ENCODE measurements around the gene LARGE1.

Gene LARGE1

DNA sequence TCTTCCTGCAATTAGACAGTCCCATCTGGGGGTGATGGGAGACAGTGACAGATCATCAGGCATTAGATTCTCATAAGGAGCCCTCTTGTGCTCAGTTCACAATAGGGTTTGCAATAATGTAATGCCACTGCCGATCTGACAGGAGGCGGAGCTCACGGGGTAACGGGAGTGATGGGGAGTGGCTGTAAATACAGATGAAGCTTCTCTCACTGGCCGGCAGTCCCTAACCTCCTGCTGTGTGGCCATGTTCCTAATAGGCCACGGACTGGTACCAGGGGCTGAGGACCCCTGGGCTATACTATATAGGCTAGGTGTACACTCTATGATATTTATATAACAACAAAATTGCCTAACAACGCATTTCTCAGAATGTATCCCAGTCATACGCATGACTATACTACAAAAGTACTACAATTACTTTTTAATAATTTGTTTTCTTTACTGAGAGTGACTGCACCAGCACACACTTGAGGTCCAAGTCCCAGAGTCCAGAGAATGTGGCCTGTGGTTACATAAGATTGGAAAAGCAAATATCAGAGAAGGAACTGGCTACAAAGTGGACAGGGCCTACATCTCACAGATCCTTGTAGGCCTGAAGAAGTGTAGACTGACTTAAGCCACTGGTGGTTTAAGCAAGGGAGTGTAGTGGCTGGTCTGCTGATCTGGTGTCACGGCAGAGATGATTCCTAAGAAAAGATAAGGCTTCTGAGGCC is 200.0 kb downstream of the LARGE1 start:
- DNase-seq (ENCODE audit: low spot score): no peak

DNA sequence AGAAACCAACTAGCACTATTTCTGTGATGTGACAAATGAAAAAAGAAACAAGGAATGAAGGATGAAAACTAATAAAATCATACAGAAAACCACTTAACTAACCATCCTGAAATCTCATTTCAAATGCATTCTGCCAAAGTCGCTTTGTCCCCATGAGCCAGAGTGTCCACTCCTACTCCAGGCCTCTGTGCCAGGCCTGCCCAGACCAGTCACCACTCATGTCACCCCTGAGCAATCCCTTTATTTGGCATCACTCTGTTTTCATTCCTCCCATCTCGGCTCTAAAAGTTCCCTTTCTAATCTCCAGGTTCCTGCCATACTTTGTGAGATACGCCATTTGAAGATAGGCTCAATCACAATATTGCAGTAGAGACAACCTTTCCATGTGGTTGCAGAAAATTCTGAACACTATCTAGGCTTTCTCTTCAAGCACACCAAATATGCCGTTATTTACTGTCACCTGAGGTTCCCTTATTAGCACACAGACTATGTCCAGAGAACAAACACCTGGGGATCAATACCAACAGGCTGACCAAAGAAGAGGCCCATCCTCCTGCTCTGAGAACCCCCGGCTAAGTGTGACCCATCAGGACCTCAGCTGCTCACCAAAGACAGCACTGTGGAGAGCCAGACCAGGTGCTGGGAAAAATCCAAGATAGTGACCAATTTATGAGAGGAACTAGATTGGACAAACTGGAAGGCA is 202.4 kb downstream of the LARGE1 start:
- DNase-seq (ENCODE audit: low spot score): no peak

DNA sequence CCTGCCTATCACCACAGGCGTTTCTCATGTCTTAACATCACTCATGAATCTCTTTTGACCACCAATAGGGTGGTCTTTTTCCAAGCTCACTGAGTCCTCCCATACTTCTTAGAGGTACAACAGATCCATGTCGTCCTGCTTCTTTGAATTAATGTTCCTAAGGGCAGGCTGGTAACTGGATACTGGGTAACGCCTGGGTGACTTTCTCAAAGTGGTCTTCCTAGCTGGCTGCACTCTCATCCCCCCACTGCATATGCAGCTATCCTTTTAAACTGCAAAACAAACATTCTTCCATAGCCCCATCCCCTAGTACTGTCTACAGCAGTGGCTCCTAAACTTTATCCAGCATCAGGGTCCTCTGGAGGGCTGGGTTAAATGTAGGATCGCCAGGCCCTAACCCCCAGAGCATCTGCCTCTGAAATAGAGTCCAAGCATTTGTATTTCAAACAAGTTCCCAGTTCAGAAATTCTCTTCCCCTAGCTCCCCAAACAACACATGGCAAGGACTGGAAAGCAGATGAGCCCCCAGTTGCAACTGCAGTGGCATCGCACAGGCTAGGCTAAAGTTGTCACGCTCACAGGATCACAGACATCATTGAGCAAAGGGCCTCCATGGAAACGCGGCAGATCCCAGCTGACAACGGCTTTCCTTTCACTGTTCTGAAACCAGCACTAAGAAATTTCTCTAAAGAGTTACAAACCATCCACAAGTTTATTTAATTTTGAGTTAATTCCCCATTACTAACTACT is 204.9 kb downstream of the LARGE1 start:
- no peak for DNase-seq (ENCODE audit: low spot score)

DNA sequence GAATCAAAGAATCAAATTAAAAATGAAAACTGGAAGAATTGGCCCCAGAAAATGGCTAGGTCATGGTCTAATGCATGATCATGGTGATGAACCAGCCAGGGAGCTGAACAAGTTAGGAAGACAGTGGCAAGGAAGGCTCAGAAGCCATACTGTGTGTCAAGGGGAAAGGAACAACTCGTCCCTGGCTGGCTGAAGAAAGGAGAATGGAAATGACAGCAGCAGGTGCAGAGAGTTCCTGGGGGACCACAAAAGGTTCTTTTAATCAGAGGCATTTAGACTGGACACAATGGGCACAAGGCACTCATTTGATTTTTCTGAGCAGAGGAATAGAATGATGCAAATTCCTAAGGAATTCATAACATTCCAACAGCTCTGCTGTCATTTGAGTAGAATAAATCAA is 209.9 kb downstream of the LARGE1 start:
- no peak for DNase-seq (ENCODE audit: low spot score)

DNA sequence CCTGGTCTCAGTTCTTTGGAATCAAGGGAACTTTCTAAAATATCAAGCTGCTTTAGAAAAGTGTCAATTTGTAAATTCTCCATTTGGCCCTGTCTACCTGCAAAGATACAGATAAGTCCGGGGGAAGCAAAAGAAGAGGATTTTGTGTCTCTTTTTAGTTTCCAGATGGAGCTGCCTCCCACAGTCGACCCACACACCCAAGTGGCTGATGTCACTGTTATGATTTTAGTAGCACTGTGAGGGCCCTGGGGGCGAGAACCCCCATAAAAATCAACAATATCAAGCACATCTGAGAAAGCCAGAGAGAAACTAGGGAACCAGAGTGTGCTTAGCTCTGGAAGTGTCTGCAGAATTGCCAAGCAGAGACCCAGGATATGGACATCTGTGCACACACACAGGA is 212.7 kb downstream of the LARGE1 start:
- DNase-seq (ENCODE audit: low spot score): no peak

DNA sequence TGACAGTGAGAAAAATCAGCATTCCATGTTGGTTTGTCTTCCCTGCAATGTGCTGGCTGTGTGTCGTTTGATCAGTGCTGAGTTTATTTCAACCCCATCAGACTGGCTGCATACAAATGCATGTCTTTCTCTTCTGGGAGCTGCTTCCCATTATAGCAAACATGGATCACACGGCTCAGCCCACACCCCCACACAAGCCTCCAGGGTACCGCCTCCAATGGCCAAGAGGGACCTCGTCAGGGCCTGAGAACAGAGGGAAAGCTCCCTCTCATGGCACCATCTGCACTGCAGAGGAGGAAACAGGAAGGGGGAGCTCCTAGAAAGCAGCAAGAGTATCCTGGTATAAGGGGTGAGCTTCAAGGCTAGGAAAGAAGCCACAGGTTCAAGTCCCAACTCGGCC is 214.2 kb downstream of the LARGE1 start:
- DNase-seq (ENCODE audit: low spot score): no peak

DNA sequence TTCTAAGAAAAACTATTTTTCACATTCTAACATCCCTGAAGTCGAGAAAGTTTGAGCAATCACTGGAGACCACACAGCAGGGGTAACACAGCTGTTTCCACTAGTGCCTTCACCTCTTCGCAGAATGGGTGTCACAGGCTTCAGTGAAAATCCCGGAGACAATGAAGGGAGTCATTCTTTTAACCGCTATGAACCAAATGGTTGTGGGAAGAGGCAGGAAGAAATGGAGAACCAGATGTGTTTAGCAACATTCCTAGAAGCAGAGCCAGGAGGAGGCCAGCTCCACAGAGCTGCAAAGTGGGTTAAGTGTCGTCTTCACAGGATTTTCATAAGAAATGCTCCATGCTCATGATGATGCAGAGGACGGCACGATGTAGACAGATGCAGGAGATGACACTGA is 221.1 kb downstream of the LARGE1 start:
- DNase-seq (ENCODE audit: low spot score): no peak

DNA sequence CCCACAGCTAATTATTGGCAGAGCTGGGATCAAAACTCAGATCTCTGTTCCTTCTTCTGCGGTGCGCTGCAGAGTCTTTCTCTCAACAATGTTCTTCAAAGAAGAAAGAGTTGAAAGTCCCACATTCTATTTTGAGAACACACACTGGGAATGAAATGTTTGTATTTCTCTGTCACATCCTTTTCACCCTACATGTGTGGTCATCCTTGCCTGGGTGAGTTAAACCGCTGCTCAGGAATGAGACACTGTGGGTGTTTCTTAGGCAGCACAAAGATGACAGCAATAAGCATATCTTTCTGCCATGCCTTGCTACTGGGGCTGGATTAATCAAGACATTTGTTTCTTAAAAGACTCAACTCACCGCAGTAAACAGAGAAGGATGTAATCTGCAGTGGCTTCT is 222.6 kb downstream of the LARGE1 start:
- DNase-seq (ENCODE audit: low spot score): no peak

DNA sequence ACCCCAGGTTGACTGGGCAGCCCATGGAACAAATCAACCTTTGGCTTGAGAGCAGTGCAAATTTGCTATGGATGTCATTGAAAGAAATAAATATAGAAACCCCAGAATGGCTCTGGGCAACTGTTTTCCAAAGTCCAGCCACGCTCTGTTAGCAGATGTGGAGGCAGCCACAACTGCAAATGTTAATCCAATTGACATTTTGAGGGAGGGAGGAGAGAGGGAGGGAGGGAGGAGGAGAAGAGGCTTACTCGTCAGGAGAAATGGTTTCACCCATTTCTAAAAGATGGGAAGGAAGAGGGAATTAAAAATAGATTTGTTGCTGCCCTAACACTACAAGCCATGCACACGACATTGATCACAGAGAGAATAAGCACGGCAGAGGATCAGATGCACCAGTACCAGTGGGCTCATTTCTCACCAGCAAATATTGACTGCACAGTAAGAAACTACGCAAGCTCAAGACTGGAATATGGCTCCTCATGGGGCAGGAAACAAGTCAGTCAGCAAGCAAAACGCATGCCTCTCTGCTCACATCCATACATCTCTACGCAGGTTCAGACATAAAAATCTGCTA is 229.1 kb downstream of the LARGE1 start:
- no peak for DNase-seq (ENCODE audit: low spot score)

DNA sequence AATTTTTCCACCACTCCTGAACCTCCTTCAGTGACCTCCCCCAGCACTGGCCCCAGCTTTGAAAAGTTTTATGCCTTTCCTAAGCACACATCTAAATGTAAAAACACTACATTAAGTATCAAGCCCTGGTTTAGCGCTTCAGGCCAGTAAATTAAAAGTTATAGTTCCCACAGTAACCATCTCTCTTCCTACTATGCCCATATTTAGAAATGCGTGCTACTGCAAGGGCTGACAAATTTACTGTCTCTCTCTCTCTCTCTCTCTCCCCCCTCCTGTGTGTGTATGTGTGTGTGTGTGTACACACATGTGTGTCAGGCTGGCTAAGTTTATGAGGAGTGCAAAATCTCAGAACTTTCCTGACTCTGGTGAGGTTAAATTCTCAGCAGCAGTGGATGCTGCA is 231.4 kb downstream of the LARGE1 start:
- DNase-seq (ENCODE audit: low spot score): no peak

DNA sequence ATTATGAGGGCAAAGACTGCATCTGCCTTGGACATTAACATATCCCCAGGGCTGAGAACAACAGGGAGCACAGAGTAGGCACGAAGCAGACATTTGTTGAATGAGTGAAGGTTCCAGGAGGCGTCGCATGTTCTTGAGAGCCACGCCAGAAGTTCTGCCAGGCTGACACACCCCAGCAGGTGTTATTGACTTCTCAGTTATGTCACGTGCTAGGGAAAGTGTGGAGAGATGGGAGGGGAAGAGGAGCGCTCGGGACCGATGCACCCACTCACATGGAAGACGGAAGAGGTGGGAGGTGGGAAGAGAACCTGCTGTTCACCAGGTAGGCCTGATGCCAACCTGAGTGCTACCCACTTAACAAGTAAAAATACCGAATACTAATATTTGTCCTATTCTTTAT is 232.8 kb downstream of the LARGE1 start:
- no peak for DNase-seq (ENCODE audit: low spot score)

DNA sequence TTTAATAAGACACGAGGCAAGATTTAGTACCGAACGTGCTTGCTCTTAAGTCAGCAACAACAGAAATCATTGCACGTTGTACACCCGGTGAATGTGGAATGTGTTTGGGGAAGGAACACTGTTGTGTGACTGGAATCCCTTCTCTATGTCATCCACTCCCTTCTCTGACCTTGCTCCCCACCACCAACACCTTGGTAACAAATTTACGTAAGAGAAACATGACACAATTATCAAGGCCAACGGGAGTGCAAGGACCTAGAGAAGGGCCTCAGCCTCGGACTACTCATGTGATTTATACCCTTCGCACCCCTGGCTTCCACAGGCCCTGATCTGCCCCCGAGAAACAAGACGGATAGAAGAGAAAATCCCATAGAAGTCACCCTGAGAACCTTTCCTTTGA is 236.2 kb downstream of the LARGE1 start:
- no peak for DNase-seq (ENCODE audit: low spot score)

DNA sequence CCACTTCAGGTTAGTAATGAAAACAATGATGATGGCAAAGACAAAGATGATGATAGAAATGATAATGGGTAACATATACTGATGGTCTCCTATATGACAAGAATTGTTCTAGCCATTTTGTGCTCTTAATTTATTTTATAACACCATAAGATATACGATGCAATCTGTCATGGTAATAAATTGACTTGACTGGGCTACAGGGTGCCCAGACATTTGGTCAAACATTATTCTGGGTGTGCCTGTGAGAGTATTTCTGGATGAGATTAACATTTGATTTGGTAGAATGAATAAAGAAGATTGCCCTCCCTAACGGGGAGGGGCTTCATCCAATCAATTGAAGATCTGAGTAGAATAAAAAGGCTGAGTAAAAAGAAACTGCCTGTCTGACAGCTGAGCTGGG is 237.3 kb downstream of the LARGE1 start:
- DNase-seq (ENCODE audit: low spot score): no peak

DNA sequence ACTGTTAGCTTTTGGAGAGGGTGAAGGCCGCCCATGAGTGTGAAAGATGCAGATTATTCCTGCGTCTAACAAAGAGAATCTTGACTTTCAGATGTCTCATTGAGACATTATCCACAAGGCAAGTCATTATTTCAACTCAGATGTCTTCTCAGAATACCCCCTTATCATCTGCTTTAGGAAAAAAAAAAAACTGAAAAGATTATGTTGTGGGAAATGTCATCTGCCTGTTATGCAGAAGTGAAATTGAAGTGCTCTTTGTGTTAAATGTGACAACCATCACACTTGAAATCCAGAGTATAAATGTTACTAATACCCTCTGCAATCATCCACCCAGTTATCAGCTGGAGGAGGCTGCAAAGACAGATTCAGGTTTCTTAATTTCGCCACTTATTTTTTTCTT is 239.6 kb downstream of the LARGE1 start:
- no peak for DNase-seq (ENCODE audit: low spot score)

DNA sequence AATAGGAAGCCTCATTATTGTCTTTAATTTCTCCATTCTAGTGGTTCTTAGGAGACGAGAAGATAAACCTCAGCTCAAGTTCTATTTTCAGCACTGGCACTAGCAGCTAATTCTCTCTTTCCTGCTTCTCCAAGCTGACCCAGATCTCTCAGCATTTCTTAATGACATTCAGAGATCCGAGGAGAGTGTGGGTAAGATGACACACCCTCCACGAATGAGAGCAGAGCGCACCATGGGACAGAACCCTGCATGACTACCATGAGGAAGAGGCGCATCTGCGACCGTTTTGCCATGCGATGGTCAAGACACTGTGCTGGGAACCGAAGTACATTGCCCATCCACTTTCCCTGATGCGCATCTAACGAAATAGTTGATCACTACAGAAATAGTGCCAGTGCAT is 241.8 kb downstream of the LARGE1 start:
- no peak for DNase-seq (ENCODE audit: low spot score)

DNA sequence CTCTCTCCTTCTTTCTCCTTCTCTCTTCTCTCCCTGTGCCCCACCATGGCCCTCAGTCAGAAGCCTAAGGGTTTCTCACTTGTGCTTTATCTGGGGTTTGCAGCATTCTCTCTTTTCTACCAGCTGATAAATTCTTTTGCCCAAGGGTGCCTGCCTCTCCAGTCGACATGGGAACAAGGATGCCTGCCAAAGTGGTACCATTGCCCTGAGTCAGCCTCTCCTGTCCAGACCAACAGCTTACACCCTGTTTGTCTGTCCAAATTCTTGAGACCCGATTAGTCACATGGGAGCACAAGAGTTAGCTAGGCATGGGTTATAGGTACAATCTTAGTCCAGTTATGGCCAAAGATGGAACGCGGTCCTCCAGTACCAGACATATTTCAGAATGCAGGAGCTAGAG is 242.7 kb downstream of the LARGE1 start:
- DNase-seq (ENCODE audit: low spot score): no peak

DNA sequence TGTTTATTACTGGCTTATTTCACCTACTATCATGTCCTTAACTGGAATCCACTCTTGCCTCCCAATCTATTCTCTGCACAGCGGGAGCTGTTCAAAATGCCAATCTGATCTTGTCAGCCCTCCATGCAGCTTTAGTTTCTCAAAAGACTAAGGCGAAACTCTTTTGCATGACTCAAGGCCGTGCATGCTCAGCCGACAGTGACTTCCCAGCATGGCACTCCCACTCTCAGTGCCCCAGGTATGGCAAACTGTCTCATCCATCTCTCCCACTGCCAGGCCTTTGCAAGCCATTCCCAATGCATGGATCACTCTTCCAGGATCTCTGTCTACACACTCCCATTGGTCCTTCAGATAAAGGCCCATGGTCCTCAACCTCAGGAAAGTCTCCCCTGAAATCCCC is 245.9 kb downstream of the LARGE1 start:
- no peak for DNase-seq (ENCODE audit: low spot score)

DNA sequence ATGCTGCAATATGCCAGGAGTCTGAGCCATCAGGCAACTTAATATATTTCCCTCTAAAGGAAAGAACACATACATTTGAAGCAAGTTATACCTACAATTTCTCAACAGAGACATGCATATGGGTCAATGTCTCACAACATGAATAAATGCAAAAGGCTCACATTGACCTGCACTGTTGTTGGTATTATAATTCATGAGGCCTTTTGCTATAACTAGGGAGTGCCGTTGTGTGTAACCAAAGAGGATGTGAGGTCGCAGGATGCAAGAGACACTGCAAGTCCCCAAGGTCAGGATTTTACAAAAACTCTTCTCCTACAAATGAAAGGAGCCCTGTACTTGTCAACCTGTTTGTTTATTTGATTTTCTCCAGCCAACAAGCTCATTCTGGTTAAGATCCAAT is 250.5 kb downstream of the LARGE1 start:
- DNase-seq (ENCODE audit: low spot score): no peak

DNA sequence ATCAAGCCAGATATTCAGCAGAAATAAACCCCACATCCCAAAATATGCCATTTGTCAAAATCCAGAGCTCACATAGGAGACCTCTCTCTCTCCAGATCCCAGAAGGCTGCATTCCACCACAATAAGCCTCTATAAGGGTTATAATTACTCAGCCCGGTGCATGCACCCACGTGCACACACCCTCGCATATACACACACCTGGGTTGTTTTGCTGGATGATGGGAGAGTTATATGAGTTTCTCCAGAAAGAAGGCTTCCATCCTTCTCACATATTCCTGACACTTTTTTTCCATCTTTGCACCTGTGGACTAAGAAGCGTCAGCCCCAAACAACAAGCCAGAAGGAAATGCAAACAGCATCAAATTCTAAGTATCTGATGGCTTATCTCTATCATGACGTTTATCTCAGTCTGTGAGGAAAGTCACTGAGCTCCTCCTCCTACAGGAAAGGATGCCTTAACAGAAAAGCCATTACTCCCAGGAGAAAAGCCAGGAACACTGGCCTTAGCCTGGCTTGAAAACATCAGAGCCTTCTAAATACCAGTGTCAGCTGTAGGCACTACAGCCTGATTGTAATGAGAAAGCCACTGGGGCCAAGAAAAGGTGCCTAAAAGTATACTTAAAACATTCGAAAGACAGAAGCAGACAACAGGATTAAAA is 253.2 kb downstream of the LARGE1 start:
- no peak for DNase-seq (ENCODE audit: low spot score)

DNA sequence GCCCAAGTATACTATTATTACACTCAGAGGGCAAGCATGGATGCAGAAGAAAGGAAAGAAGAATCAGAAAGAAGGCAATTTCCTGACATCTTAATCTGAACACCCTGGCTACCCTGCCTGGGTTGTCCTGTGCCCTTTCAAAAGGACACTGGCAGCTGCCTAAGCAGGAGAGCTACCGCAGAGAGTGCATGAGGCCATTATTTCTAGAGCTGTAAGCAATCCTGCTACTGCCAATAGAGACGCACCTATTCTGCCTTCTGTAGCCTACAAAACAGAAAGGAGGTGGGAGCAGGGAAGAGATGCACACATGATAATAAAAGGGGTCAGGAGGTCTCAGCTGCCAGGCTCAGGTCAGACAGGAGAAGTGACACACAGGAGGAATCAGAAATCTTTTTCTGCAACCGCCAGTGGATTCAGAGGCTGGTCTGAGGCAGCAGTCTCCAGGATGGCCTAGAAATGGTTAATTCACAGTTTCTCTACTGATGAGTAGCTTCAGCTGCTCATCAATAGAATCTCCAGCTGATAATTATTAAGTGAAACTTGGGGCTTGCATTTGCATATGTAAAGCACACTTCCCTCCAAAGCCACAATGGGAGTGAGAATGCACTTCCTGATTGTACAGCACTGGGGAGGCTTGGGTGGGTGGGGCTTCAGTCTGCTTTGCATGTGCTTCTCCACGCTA is 253.9 kb downstream of the LARGE1 start:
- DNase-seq (ENCODE audit: low spot score): peak; percentile 5

DNA sequence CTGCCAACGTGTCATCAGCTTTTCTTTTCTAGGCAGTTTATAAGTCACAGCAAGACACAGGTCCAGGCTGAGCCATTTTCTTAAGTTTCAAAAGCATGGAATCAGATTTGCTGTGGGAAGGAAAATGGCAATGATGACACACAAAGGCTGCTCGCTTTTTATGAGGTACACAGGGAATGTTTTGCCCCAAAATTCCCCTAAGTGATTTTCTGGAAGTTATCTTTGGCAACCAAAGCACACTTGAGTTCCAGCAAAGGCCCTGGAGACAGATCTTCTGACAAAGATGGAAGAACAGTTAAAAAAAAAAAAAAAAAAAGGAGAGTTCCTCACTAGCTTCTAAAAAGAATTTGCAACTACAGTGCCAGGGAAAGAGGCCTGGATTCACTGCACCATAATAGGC is 260.8 kb downstream of the LARGE1 start:
- DNase-seq (ENCODE audit: low spot score): no peak

DNA sequence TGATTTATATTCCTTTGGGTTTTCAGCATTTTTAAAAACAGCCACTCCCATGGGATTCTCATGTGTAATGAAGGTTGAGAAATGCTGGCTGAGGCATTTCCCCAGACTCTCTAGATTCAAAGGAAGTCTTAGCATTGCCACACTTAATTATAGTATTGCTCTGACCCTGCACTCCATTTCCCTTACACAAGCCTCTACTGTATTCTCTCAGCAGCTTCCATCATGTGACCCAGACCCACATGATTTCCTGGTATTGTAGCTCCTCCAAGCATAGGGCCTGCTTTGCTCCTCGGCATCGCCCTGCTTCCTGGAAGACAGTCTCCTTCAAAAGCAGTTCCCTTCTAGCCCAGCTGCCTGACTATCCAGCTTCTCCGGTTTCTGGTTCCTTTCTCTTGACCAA is 261.5 kb downstream of the LARGE1 start:
- DNase-seq (ENCODE audit: low spot score): no peak
